CD8-positive, alpha-beta memory T cell (primary cell): ENCODE measurements around the gene SESN1. TPM values are rescaled to one million over a fixed set of nuclear protein-coding genes. Genes with fewer than 3 reads are reported as not detected.

Experiments
- CTCF ChIA-PET: fragments of 350-600 bp; sonication (Branson Sonifier 250); formaldehyde crosslinking; loops from one replicate; lab custom pipeline; 2021; ENCODE audit warnings: antibody characterized with exemption; lab: Charles Lee
- POLR2A ChIA-PET: fragments of 350-600 bp; sonication (Branson Sonifier 250); formaldehyde crosslinking; loops from one replicate; lab custom pipeline; 2021; ENCODE audit warnings: antibody characterized with exemption; lab: Charles Lee
- DNase-seq, 5 donors: peaks; one replicate each; pipeline versions ENCODE4 v3.0.0 to v3.0.0-alpha.2; 2020 to 2022; ENCODE audit warnings: mixed read lengths in 1 of 5
- H3K27ac ChIP-seq: one replicate; pipeline ENCODE4 v1.7.0; 2013; ENCODE audit warnings: low read depth, mild to moderate bottlenecking, low read length, moderate library complexity
- H3K27me3 ChIP-seq: 2 replicates; pipeline ENCODE4 v1.7.0; 2013; ENCODE audit warnings: low read length, mild to moderate bottlenecking; ENCODE audit not compliant: insufficient read depth, poor library complexity, severe bottlenecking
- H3K36me3 ChIP-seq: 2 replicates; pipeline ENCODE4 v1.7.0; 2013; ENCODE audit warnings: mild to moderate bottlenecking, low read length, moderate library complexity; ENCODE audit not compliant: insufficient read depth
- H3K4me1 ChIP-seq: 2 replicates; pipeline ENCODE4 v1.7.0; 2013; ENCODE audit warnings: mild to moderate bottlenecking, low read length, moderate library complexity; ENCODE audit not compliant: insufficient read depth
- H3K4me3 ChIP-seq: 2 replicates; pipeline ENCODE4 v1.7.0; 2013; ENCODE audit warnings: mild to moderate bottlenecking, low read length
- H3K9me3 ChIP-seq: 2 replicates; pipeline ENCODE4 v1.7.0; 2013; ENCODE audit warnings: mild to moderate bottlenecking, low read length
- H3K27ac Mint-ChIP-seq, 8 donors: one replicate each; pipeline ENCODE4 v1.8.0; 2020 to 2021; ENCODE audit warnings: mixed read lengths in 8 of 8, mild to moderate bottlenecking in 6 of 8, inconsistent platforms in 3 of 8, moderate library complexity in 3 of 8
- H3K27me3 Mint-ChIP-seq, 2 donors: one replicate each; pipeline ENCODE4 v1.8.0; 2020 to 2021; ENCODE audit warnings: mixed read lengths in 2 of 2, mild to moderate bottlenecking in 1 of 2, moderate library complexity in 1 of 2
- H3K36me3 Mint-ChIP-seq, 3 donors: one replicate each; pipeline ENCODE4 v1.8.0; 2020 to 2021; ENCODE audit warnings: mixed read lengths in 3 of 3, inconsistent platforms in 1 of 3, mild to moderate bottlenecking in 1 of 3
- H3K4me1 Mint-ChIP-seq, 3 donors: one replicate each; pipeline ENCODE4 v1.8.0; 2020 to 2021; ENCODE audit warnings: mixed read lengths in 3 of 3, inconsistent platforms in 1 of 3, mild to moderate bottlenecking in 1 of 3
- H3K4me3 Mint-ChIP-seq, 7 donors: one replicate each; pipeline ENCODE4 v1.8.0; 2020 to 2021; ENCODE audit warnings: mixed read lengths in 7 of 7, mild to moderate bottlenecking in 6 of 7, moderate library complexity in 4 of 7, inconsistent platforms in 2 of 7
- H3K9me3 Mint-ChIP-seq, 5 donors: one replicate each; pipeline ENCODE4 v1.8.0; 2020 to 2022; ENCODE audit warnings: mixed read lengths in 5 of 5, mild to moderate bottlenecking in 3 of 5, moderate library complexity in 2 of 5, inconsistent platforms in 1 of 5
- polyA plus RNA-seq: library from polyadenylated mRNA; unstranded; fragments of 300-500 nt; fragmentation: Illumina TruSeq; gene quantifications from one replicate; pipeline ENCODE4 v1.2.3, GENCODE V29; 2021
- total RNA-seq, 2 experiments: library from RNA; stranded (reverse); gene quantifications; one replicate each; pipeline ENCODE4 v1.2.3, GENCODE V29; 2021

Gene SESN1
- total and polyA plus RNA-seq, 3 experiments from 2014 or later: 20.2 to 39.2 (median 22.0) TPM

DNA sequence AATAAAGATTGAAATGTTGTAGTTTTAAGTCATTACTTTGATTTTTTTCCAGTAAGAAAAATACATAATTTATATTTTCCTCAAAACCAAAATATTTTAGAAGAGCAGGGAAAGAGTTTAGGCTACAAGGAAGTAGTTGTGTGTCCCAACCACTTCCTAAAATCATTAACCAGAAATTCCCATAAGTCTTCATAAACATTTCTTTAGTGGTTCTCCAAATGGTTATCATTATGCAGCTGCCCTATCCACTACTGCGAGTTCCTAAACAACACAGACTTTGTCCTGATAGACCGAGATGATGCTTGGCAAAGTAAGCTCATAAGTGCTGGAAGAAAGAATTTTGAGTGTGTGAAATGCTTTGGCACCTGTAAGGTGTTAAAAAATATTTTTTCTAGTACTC, 152.8 kb downstream of the SESN1 start:
- Histone ChIP-seq H3K27ac (no peak overlapping the region), H3K4me3 (no peak overlapping the region), H3K9me3 (no peaks in the 10 kb centered on the region), H3K27me3 (no peaks in the 10 kb centered on the region), H3K4me1 (peaks cover 34% of the 10 kb centered on the region), H3K36me3 (no peaks in the 10 kb centered on the region)
- no peak for DNase-seq
- peaks cover 0 to 8% (median 3%) of the 10 kb centered on the region in 3 donors for H3K36me3 Mint-ChIP-seq
- H3K9me3 Mint-ChIP-seq: peaks cover 0 to 3% (median 0%) of the 10 kb centered on the region in 5 donors
- ChIA-PET POLR2A (interaction anchor here (1.0 to 1.2 kb wide), 2 partner anchors 21 to 153 kb away, joined by 3 to 4 read pairs; partner anchors contain the start of gene SESN1), CTCF (interaction anchor here (0.9 to 1.8 kb wide), 3 partner anchors 13 to 25 kb away, joined by 3 to 5 read pairs (median 3); no protein-coding TSS in a partner anchor)
- H3K4me1 Mint-ChIP-seq: peaks cover 41 to 68% (median 56%) of the 10 kb centered on the region in 3 donors
- H3K27me3 Mint-ChIP-seq: no peaks in the 10 kb centered on the region
- H3K4me3 Mint-ChIP-seq: peak overlapping the region in 5 of 7 donors; percentile 29 to 83 (median 53)
- H3K27ac Mint-ChIP-seq: peak overlapping the region in 7 of 8 donors; percentile 61 to 98 (median 90)

- DNase-seq: no peak
- Mint-ChIP-seq H3K4me3 (no peak overlapping the region), H3K4me1 (peaks cover 37 to 64% (median 52%) of the 10 kb centered on the region in 3 donors), H3K27ac (peak overlapping the region in 5 of 8 donors; percentile 25 to 77 (median 63)), H3K9me3 (peaks cover 0 to 3% (median 0%) of the 10 kb centered on the region in 5 donors), H3K36me3 (peaks cover 0 to 8% (median 2%) of the 10 kb centered on the region in 3 donors), H3K27me3 (no peaks in the 10 kb centered on the region)
- ChIA-PET POLR2A (interaction anchor here (1.0 to 1.2 kb wide), 2 partner anchors 30 to 153 kb away, joined by 3 to 4 read pairs; partner anchors contain the start of gene SESN1), CTCF (interaction anchor here (1.7 kb wide), 1 partner anchor 24 kb away, joined by 3 read pairs; no protein-coding TSS in a partner anchor)
- H3K4me1 ChIP-seq: peaks cover 34% of the 10 kb centered on the region
- H3K27me3 ChIP-seq: no peaks in the 10 kb centered on the region
- no peak overlapping the region for H3K4me3 ChIP-seq
- H3K36me3 ChIP-seq: no peaks in the 10 kb centered on the region
- H3K9me3 ChIP-seq: no peaks in the 10 kb centered on the region
- H3K27ac ChIP-seq: no peak overlapping the region
These were observed 153.4 kb downstream of the SESN1 start for GRCh38 chr6:108941281-108941680.

DNA sequence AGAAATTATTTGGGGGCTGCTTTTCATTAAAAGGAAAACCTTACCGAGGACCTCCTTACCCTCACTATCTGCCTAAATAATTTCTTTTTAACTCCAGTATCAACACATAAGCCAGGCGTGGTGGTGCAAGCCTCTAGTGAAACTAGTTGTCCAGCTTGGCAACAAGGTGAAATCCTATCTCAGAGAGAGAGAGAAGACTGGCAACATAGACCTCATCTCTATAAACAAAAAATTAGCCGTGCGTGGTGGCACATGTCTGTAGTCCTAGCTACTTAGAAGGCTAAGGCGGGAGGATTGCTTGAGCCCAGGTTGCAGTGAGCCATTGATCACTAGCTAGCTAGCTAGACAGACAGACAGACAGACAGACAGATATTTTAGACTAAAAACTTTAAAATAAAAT, 153.9 kb downstream of the SESN1 start:
- Mint-ChIP-seq H3K27me3 (no peaks in the 10 kb centered on the region), H3K27ac (peak overlapping the region in 3 of 8 donors; percentile 25 to 77 (median 66)), H3K4me3 (no peak overlapping the region), H3K9me3 (peaks cover 0 to 3% (median 0%) of the 10 kb centered on the region in 5 donors), H3K4me1 (peaks cover 37 to 62% (median 52%) of the 10 kb centered on the region in 3 donors), H3K36me3 (peaks cover 0 to 8% (median 2%) of the 10 kb centered on the region in 3 donors)
- H3K4me1 ChIP-seq: peaks cover 34% of the 10 kb centered on the region
- ChIA-PET POLR2A (interaction anchor here (1.0 kb wide), 1 partner anchor 30 kb away, joined by 3 read pairs; no protein-coding TSS in a partner anchor), CTCF (no interaction called here)
- no peaks in the 10 kb centered on the region for H3K9me3 ChIP-seq
- H3K4me3 ChIP-seq: no peak overlapping the region
- no peak for DNase-seq
- no peak overlapping the region for H3K27ac ChIP-seq
- no peaks in the 10 kb centered on the region for H3K27me3 ChIP-seq
- H3K36me3 ChIP-seq: no peaks in the 10 kb centered on the region

GRCh38 chr6:108937170-108937569, 157.5 kb downstream of the SESN1 start:
- peaks cover 0 to 3% (median 0%) of the 10 kb centered on the region in 5 donors for H3K9me3 Mint-ChIP-seq
- no peak overlapping the region for H3K4me3 ChIP-seq
- no peak for DNase-seq
- peaks cover 0 to 2% of the 10 kb centered on the region in 2 donors for H3K27me3 Mint-ChIP-seq
- H3K27ac ChIP-seq: no peak overlapping the region
- H3K36me3 Mint-ChIP-seq: peaks cover 0 to 16% (median 2%) of the 10 kb centered on the region in 3 donors
- ChIA-PET CTCF (no interaction called here), POLR2A (no interaction called here)
- H3K4me1 ChIP-seq: peaks cover 15% of the 10 kb centered on the region
- peaks cover 17 to 27% (median 20%) of the 10 kb centered on the region in 3 donors for H3K4me1 Mint-ChIP-seq
- H3K36me3 ChIP-seq: no peaks in the 10 kb centered on the region
- H3K9me3 ChIP-seq: no peaks in the 10 kb centered on the region
- H3K27ac Mint-ChIP-seq: no peak overlapping the region
- H3K4me3 Mint-ChIP-seq: no peak overlapping the region
- no peaks in the 10 kb centered on the region for H3K27me3 ChIP-seq

Other genes starting within 250 kb of the SESN1 start
- 1 to 10 TPM; 6.2 to 6.7 TPM for gene ARMC2, start 246.4 kb downstream of the SESN1 start, total RNA-seq
- 6.1 TPM for gene ARMC2, start 246.4 kb downstream of the SESN1 start, polyA plus RNA-seq
- gene CEP57L1, start 661 bp upstream of the SESN1 start, total RNA-seq: 10 to 100 TPM; 18.6 to 19.1 TPM
- 7.8 TPM for gene CEP57L1, start 661 bp upstream of the SESN1 start, polyA plus RNA-seq